HT1080 (cell line): ENCODE results near the gene OSBPL2. TPM values are rescaled to one million over a fixed set of nuclear protein-coding genes. Genes with fewer than 3 reads are reported as not detected.

Experiments
- DNase-seq: peaks from one replicate; pipeline ENCODE4 v3.0.0-alpha.2; 2015; ENCODE audit warnings: low read depth
- total RNA-seq: library from RNA; depleted of rRNA; stranded (reverse); fragments of >200 nt; shearing (Covaris generic); gene quantifications from 2 replicates; pipeline ENCODE4 v1.2.3, GENCODE V29; 2014

The OSBPL2 gene
- total RNA-seq, 1 experiment from 2014 or later: 13.4 TPM

DNA sequence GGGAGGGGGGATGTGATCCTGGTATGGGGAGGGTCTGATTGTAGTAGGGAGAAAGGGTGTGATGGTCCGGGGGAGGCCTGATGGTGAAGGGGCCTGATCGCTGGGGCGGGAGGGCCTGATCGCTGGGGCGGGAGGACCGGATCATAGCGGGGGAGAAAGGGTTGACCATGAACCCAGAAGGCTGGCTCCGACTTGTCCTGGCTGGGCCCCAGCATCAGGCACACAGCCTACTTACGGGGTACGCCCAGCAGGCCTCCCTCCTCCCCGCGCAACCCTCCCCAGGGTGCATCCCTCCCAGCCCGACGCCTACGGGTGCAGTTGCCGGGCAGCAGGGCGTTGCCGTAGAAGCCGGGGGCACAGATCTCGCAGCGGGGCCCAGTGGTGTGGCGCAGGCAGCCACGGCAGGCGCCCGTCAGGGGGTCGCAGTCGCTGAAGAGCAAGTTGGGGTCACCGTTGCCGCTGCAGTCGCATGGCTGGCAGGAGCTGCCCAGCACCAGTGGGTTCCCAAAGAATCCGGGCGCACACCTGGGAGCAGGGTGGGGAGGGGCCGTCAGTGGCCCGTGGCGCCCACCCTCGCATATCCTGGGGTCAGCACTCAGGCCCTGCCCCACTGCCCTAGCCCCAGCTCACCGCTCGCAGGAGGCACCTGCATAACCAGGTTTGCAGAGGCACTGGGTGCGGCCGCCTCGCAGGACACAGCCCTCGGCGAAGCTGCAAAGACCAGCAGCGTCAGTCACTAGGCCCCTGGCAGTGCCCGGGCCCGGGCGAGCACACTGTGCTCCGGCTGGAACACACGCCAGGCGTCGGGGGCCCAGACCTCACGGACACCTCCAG lies 85.0 kb downstream of the OSBPL2 start:
- no peak for DNase-seq

DNA sequence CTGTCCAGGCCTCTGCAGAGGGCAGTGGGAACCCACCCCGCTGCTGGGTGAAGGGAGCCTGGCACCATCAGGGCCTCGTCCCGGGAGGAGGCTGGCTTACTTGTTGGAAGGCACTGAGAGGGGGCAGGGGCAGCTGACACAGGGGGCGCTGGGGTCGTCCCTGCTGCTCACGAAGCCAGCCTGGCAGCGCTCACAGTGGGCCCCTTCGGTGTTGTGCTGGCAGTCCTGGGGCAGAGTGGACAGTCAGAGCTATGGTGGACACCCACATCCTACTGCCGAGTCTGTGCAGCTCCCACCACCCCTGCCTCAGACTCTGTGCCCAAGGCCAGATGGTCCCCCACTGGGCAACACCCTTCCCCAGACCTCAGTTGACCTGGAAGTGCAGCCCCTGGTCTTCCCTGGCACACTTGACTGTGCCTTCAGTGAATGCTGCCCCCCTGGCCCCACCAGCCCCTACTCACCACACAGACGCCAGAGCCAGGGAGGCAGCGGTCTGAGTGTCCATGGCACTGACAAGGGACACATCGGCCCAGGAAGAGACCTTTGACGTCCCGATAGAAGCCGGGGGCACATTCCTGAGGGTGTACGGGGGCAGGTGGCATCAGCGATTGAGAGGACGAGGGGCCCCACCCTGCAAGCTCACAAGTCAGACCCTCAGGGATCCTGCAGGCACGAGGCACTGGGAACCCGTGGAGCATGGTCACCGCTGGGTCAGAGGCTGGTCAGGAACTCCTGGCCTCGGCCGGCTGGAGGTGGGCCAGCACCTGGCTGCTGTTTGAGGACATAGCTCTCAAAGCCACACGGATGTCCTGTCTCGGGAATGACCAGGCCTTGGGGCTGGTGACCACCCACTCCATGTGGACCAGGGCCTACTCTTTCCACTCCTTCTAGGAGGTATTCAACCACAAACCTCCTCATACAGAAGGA lies 85.9 kb downstream of the OSBPL2 start:
- DNase-seq: no peak

DNA sequence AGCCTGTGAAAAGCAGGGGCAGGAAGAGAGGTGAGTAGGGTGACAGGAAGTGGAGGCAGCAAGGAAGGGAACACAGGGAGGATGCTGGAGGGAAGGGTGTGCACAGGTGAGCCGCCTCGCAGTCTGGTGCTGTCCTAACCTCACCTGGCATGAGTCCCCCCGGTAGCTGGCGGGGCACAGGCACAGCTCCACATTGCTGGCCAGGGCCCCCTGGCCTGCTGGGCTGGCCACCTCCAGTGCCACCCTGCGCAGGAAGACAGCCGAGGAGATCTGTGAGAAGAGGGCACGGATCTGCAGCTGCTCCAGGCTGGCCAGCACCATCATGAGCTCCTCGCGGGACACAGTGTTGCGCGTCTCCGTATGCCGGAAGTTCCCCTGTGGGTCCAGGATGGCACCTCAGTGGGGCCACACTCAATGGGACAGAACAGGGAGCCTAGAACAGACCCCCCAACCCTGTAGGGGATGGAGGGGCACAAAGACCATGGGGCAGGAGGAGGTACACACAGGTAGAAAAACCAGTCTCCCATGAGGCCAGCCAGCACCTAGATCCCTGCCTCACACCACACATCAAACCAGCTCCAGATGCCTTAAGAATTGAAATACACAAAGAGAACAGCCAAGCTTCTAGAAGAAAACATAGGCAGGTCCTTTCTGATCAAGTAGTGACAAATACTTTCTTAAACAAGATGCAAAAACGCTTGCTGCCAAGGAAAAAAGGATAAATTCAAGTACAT lies 87.0 kb downstream of the OSBPL2 start:
- DNase-seq: no peak

GRCh38 chr20:62326559-62326958 lies 88.2 kb downstream of the OSBPL2 start:
- DNase-seq: no peak

DNA sequence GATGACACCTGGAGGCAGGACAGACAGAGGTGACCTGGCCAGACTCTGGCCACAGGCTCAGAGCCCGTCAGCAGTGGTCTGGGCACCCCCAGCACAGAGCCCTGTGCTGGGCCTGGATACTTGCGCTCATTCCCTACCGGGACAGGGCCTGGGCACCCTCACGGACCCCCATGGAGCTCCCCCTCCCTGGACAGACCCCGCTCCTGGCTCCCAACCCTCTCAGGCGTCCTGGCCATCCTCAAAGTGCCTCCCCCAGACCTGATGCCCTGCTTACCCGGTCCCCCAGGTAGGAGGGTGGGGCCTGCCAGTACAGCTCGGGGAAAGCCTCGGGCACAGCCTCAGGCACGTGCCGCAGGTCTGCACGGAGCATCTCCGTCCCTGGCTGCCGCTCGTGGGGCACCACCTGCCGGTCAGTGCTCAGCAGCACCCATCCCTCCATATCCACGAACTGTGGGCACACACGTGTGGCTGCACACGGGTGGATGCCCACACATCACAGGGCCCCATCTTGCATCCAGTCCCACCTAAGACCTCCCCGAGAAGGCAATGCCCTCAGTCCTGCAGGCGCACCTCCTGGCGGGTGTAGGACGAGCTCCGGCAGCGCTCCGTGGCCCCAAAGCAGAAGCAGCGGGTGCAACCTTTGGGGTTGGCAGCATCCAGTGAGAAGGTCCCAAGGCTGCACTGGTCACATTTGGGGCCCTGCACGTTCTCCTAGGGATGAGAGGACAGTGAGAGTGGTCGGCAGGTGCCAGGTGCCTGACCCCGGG lies 88.8 kb downstream of the OSBPL2 start:
- no peak for DNase-seq

DNA sequence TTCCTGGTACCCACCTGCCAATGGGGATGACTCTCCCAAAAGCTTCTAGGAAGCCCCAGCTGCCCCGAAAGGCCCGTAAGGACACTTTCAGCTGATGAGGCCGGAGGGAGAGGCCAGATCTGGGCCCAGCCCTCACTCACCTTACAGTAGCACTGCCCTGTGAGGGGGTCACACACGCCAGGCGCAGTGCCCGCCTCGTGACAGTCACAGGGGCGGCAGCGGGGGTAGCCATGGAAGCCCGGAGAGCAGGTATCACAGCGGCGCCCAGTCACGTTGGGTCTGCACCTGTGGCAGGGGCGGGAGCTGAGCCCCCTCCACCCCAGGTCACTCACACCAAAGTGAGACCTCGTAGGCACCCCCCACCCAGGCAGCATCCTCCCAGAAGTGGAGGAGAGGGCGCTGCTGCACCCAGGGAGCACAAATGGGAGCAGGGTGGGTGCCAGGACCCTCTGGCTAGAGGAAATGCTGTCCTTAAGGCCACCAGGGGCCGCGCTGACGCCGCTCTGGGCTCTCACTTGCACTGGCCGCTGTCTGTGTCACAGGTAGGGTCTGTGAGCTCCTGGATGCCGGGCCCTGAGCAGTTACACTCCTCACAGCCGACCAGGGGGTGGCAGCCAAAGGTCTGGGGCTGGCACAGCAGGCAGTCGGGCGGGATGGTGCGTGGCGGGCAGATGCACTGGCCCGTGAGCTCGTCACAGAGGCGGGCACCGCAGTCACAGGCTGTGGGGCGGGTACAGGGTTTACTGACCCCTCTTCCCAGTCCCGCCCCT lies 89.6 kb downstream of the OSBPL2 start:
- no peak for DNase-seq

- no peak for DNase-seq
Observed at GRCh38 chr20:62328684-62329388, 90.5 kb downstream of the OSBPL2 start.

DNA sequence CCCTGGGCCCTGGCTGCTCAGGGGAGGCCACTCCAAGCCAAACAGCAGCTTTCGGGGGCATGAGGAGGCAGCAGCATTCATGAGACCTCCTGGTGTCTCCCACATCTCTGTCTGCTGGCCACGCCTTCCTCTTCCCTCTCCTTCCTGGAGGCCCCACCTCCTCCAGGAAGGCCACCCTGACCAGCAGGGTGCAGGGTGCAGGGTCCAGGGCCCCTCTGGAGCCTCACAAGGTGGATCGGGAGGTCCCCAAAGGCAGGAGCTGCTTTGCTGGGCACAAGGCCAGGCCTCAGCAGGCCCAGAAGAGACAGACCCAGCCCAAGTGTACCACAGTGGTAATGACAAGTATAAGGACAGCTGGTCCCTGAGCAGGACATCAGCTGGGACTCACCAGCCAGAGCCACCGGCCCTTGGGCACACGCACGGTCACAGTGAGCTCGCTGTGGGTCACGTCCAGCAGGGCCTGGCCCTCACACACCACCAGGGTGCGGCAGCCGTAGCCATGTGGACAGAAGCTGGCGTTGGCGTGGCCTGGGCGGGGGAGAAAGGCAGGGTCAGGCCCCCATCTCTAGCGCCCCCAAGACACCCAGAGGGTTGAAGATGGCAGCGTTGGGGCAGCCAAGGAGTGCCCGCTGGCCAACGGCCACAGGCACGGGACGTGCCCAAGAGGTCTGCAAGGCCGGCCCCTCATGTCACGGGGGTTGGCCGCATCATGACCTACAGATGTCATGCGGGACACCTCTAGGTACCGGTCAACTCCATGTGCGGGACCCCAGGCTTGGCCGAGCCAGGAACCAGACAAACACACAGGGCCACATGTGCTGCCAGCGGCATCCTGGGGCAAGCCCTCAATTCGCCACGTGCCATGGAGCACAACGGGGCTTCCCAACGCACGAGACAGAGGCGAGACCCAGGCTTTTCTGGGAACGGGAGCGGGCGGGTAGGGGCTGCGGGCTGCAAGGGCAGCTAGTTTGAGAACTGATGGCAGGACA lies 91.4 kb downstream of the OSBPL2 start:
- no peak for DNase-seq

DNA sequence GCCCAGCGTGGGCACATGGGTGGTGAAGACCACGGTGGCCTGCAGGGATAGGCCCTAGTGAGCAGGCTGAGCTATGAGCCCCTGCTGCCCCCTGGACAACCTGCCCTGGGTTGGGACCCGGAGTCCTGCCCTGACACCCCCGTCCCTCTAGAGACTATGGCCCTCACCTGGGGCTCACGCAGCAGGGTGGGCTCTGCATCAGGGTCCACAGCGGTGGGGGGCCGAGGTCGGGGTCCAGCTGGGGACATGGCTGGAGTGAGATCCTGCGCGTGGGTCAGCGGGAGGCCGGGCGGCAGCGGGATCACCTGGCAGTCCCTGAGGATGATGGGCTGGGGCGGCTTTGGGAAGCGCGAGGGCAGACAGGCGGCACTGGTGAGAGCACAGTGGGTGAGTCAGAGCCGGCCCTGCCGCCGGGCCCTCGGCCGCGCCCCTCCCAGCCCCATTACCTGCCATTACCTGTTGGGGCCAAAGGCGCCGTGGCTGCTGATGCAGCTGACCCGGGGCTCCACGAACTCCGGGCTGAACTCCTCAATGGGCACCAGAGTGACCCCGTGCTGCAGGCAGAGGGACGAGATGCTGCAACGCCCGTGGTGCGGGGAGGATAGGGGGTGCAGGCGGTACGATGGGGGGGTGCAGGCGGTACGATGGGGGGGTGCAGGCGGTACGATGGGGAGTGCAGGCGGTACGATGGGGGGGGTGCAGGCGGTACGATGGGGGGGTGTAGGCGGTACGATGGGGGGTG lies 92.4 kb downstream of the OSBPL2 start:
- DNase-seq: no peak

GRCh38 chr20:62331347-62331746 lies 93.0 kb downstream of the OSBPL2 start:
- DNase-seq: no peak

DNA sequence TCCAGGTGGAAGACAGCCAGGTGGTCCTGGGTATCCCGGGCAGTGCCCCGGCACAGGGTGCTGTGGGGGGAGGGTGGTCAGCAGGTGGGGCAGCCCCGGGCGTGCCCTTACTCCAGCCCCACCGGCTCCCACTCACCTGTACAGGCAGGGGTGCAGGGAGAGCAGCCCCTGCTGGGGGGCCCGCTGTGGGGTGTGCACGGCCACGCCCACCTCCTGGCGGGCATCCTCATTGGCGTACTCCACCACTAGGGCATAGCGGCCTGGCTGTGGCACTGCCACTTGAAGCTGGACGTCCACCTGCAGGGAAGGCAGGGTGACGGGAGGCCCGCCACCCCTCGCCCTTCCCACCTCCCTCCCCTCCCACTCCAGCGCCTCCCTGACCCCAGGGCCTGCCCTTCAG lies 94.1 kb downstream of the OSBPL2 start:
- DNase-seq: no peak

DNA sequence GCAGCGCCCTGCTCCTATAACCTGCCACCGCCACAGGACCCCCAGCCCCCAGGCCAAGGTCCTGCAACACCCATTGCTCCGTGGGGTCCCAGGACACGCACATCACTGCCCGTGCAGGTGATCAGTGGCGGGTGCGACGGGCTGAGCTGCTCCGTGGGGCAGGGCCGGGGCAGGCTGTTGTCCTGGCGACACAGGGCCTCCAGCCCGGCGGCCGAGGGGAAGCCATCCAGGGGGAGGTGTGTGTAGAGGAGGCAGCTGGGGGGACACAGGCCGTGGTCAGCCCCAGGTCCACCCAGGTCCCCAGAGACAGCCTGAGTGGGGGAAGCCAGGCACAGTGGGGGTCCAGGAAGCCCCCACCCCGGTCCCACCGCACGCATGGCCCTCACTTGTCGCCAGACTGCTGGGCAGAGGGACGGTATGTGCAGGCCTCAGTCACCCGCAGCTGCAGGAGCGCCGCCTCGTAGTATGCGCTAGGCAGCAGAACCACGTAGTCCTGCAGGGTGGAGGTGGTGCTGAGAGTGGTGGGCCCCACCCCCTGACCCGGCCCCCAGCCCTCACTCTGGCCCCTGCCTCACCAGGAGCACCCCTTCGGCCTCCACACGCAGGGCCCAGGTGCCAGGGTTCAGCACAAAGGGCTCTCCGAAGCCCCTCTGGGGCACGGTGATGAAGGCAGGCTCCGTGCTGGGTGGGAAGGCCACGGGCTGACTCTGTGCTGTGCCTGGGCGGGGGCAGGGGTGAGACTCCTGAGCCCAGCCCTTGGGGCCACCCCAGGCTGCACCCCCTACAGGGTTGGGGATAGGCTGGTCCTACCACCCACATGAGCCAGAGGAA lies 94.9 kb downstream of the OSBPL2 start:
- DNase-seq: no peak

- no peak for DNase-seq
Observed at GRCh38 chr20:62333820-62334595, 95.7 kb downstream of the OSBPL2 start.

DNA sequence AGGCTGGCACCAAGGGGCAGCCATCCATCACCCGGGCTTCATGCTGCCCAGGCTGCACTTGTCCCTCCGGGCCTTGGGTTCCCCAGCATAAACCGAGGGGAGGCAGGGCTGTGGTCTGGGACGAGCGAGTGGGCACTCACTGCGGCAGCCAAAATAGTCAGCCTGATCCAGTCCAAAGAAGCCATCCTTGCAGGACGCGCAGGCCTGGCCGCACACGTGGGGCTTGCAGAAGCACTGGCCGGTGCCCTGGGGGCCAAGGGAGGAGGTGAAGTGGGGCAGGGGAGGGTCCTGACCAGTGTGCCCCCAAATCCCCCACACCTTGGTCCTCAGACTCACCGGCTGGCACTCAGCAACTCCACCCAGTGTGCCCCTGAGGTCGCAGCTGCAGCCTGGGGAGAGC lies 96.6 kb downstream of the OSBPL2 start:
- no peak for DNase-seq

GRCh38 chr20:62335532-62335931 lies 97.2 kb downstream of the OSBPL2 start:
- DNase-seq: no peak

DNA sequence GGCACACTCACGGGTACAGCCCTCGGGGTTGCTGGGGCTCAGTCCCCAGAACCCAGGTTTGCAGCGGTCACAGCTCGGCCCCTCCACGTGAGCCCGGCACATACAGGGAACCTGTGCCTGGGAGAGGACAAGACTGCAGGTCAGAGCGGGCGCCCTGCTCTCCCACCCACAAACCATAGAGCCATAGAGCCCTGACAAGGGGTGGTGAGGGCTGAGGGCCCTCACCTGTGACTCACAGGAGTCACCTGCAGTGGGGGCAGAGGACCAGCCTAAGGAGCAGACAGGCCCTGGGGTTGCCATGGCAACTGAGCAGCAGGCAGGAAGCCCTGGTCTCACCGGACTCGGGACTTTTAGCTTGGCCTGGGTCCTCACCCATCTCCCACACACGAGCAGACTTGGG lies 98.0 kb downstream of the OSBPL2 start:
- no peak for DNase-seq
